Neural cell (in vitro differentiated cells): ENCODE results near the gene OTUB2. TPM values are rescaled to one million over a fixed set of nuclear protein-coding genes. Genes with fewer than 3 reads are reported as not detected.

Experiments used
- H2AFZ ChIP-seq: fragments of 200-600, 300-800 bp; sonication (generic), shearing (Covaris generic); 2 replicates; pipeline ENCODE4 v1.6.0; 2014; ENCODE audit warnings: low read depth, mild to moderate bottlenecking, antibody characterized with exemption, low read length, moderate library complexity
- H3F3A ChIP-seq: fragments of 200-600 bp; shearing (Covaris generic); 2 replicates; pipeline ENCODE4 v1.6.1; 2016; ENCODE audit warnings: mild to moderate bottlenecking, moderate library complexity, mixed read lengths, antibody characterized with exemption, low read length; ENCODE audit not compliant: insufficient read depth, poor library complexity, severe bottlenecking
- H3K27ac ChIP-seq: fragments of 200-600, 300-800 bp; sonication (generic), shearing (Covaris generic); 2 replicates; pipeline ENCODE4 v1.5.1; 2014; ENCODE audit warnings: mild to moderate bottlenecking, low read length, moderate library complexity
- H3K27me3 ChIP-seq: fragments of 300-800, 200-600 bp; sonication (generic), shearing (Covaris generic); 2 replicates; pipeline ENCODE4 v1.6.0; 2014; ENCODE audit warnings: mild to moderate bottlenecking, low read depth, low read length, moderate library complexity; ENCODE audit not compliant: insufficient read depth
- H3K36me3 ChIP-seq: fragments of 300-800, 200-600 bp; sonication (generic), shearing (Covaris generic); 2 replicates; pipeline ENCODE4 v1.5.1; 2014; ENCODE audit warnings: mild to moderate bottlenecking, antibody characterized with exemption, low read length, moderate library complexity; ENCODE audit not compliant: insufficient read depth
- H3K4me2 ChIP-seq: fragments of 300-800, 200-600 bp; sonication (generic), shearing (Covaris generic); 2 replicates; pipeline ENCODE4 v1.6.0; 2014; ENCODE audit warnings: mild to moderate bottlenecking, low read length
- H3K4me3 ChIP-seq: fragments of 300-800, 200-600 bp; sonication (generic), shearing (Covaris generic); 2 replicates; pipeline ENCODE4 v1.5.1; 2014; ENCODE audit warnings: mild to moderate bottlenecking, low read length, moderate library complexity
- H3K79me2 ChIP-seq: fragments of 200-600 bp; shearing (Covaris generic); replicated peaks from 2 replicates; pipeline ENCODE4 v1.6.0; 2014; ENCODE audit warnings: mild to moderate bottlenecking, low read length, moderate library complexity; ENCODE audit not compliant: insufficient read depth
- H3K9ac ChIP-seq: fragments of 300-800, 200-600 bp; sonication (generic), shearing (Covaris generic); 2 replicates; pipeline ENCODE4 v1.6.1; 2016; ENCODE audit warnings: mild to moderate bottlenecking, low read length, mixed read lengths
- H3K9me2 ChIP-seq: fragments of 200-600 bp; shearing (Covaris generic); 2 replicates; pipeline ENCODE4 v1.6.1; 2016; ENCODE audit warnings: mild to moderate bottlenecking, low read length, mixed read lengths; ENCODE audit not compliant: insufficient read depth
- H3K9me3 ChIP-seq: fragments of 200-600, 300-800 bp; sonication (generic), shearing (Covaris generic); 2 replicates; pipeline ENCODE4 v1.6.1; 2016; ENCODE audit warnings: mild to moderate bottlenecking, mixed run types, low read length, moderate library complexity, mixed read lengths
- H4K20me1 ChIP-seq: fragments of 200-600 bp; shearing (Covaris generic); 2 replicates; pipeline ENCODE4 v1.6.1; 2016; ENCODE audit warnings: mild to moderate bottlenecking, mixed run types; ENCODE audit not compliant: insufficient read depth
- CTCF ChIP-seq: fragments of 450-650 bp; IDR thresholded peaks from 2 replicates; pipeline ENCODE4 v1.5.1; 2014; ENCODE audit warnings: antibody characterized with exemption, mild to moderate bottlenecking, moderate library complexity; ENCODE audit not compliant: poor library complexity, severe bottlenecking
- EP300 ChIP-seq: fragments of 450-650 bp; conservative IDR thresholded peaks from 2 replicates; pipeline ENCODE4 v1.6.1; 2014; ENCODE audit warnings: antibody characterized with exemption, mild to moderate bottlenecking, moderate library complexity; ENCODE audit not compliant: poor library complexity, severe bottlenecking
- EZH2 ChIP-seq: fragments of 200-600, 300-800 bp; shearing (Covaris generic), sonication (generic); IDR thresholded peaks from 2 replicates; pipeline ENCODE4 v1.6.1; 2014; ENCODE audit warnings: antibody characterized with exemption, low read length, borderline replicate concordance, mild to moderate bottlenecking; ENCODE audit not compliant: insufficient read depth, poor library complexity, severe bottlenecking
- MXI1 ChIP-seq: fragments of 450-650 bp; conservative IDR thresholded peaks from 2 replicates; pipeline ENCODE4 v1.6.1; 2014; ENCODE audit warnings: antibody characterized with exemption, mild to moderate bottlenecking; ENCODE audit not compliant: poor library complexity, severe bottlenecking
- POLR2AphosphoS5 ChIP-seq: IDR thresholded peaks from 2 replicates; pipeline ENCODE4 v1.6.1; 2012
- RAD21 ChIP-seq: fragments of 450-650 bp; conservative IDR thresholded peaks from 2 replicates; pipeline ENCODE4 v1.6.1; 2014; ENCODE audit warnings: antibody characterized with exemption, mild to moderate bottlenecking, moderate library complexity
- REST ChIP-seq: IDR thresholded peaks from 2 replicates; pipeline ENCODE4 v1.6.1; 2012; ENCODE audit warnings: borderline replicate concordance
- SMC3 ChIP-seq: fragments of 450-650 bp; conservative IDR thresholded peaks from 2 replicates; pipeline ENCODE4 v1.6.1; 2014; ENCODE audit warnings: antibody characterized with exemption, mild to moderate bottlenecking, moderate library complexity; ENCODE audit not compliant: poor library complexity
- TAF1 ChIP-seq: IDR thresholded peaks from 2 replicates; pipeline ENCODE4 v1.6.1; 2012; ENCODE audit warnings: low read depth
- polyA plus RNA-seq: library from polyadenylated mRNA; depleted of rRNA; stranded (reverse); fragments of >200 nt; gene quantifications from 2 replicates; pipeline ENCODE4 v1.2.3, GENCODE V29; 2014

OTUB2 gene
- polyA plus RNA-seq, 1 donor from 2014 or later: 2.5 TPM

- Histone ChIP-seq H3K9me2 (no peaks in the 10 kb centered on the region), H3F3A (no peaks in the 10 kb centered on the region), H2AFZ (no peak overlapping the region), H3K27ac (no peak overlapping the region), H3K9me3 (no peaks in the 10 kb centered on the region), H3K79me2 (peaks cover 86% of the 10 kb centered on the region), H3K9ac (no peak overlapping the region), H3K4me3 (peak overlapping the region; percentile 91), H3K27me3 (no peaks in the 10 kb centered on the region), H3K4me2 (no peak overlapping the region), H4K20me1 (no peaks in the 10 kb centered on the region), H3K36me3 (peaks cover 15% of the 10 kb centered on the region)
- TF ChIP-seq SMC3 (no peak), CTCF (no peak), TAF1 (no peak), RAD21 (no peak), MXI1 (no peak), REST (no peak), EP300 (no peak), EZH2 (no peak), POLR2AphosphoS5 (no peak)
These were observed 48.9 kb downstream of the OTUB2 start for GRCh38 chr14:94075008-94075407.

GRCh38 chr14:94077111-94077821 lies 51.1 kb downstream of the OTUB2 start:
- Histone ChIP-seq H3F3A (no peaks in the 10 kb centered on the region), H3K4me2 (peak overlapping the region; percentile 50), H3K9me3 (no peaks in the 10 kb centered on the region), H3K9me2 (no peaks in the 10 kb centered on the region), H3K9ac (no peak overlapping the region), H3K27me3 (no peaks in the 10 kb centered on the region), H3K79me2 (peaks cover 89% of the 10 kb centered on the region), H3K4me3 (peak overlapping the region; percentile 91), H3K36me3 (peaks cover 15% of the 10 kb centered on the region), H2AFZ (no peak overlapping the region), H3K27ac (no peak overlapping the region), H4K20me1 (no peaks in the 10 kb centered on the region)
- TF ChIP-seq EP300 (no peak), TAF1 (no peak), REST (no peak), EZH2 (no peak), MXI1 (no peak), CTCF (no peak), SMC3 (no peak), POLR2AphosphoS5 (no peak), RAD21 (no peak)
